Esophagus muscularis mucosa (tissue), 4 donors: ENCODE results near the gene MKI67.

Source experiments
- CTCF ChIP-seq, 3 experiments: fragments of 200-600 bp in 2 of 3; fragments of 450-650 bp in 1 of 3; sonication (generic) in 2 of 3; IDR thresholded peaks; one replicate each; pipeline ENCODE4 v1.5.1; 2017 to 2019; ENCODE audit warnings: antibody characterized with exemption in 3 of 3, mild to moderate bottlenecking in 2 of 3, moderate library complexity in 1 of 3
- EP300 ChIP-seq: sonication (generic); formaldehyde crosslinking; IDR thresholded peaks from one replicate; pipeline ENCODE4 v1.6.1; 2017; ENCODE audit warnings: antibody characterized with exemption
- POLR2A ChIP-seq: fragments of 450-650 bp; IDR thresholded peaks from one replicate; pipeline ENCODE4 v1.6.1; 2017; ENCODE audit warnings: antibody characterized with exemption, moderate library complexity, mild to moderate bottlenecking, low read depth
- POLR2AphosphoS5 ChIP-seq, 2 donors: sonication (generic); formaldehyde crosslinking; IDR thresholded peaks; one replicate each; pipeline ENCODE4 v1.6.1; 2017; ENCODE audit warnings: antibody characterized with exemption in 2 of 2

- TF ChIP-seq POLR2AphosphoS5 (IDR thresholded peaks at IDR 0.05) (no peak), CTCF (IDR thresholded peaks at IDR 0.05) (no peak), EP300 (no peak), POLR2A (no peak)
These were observed 32.0 kb upstream of the MKI67 start for GRCh38 chr10:128158021-128158795.
